GM13976 (cell line): ENCODE measurements around the gene FAM72D.
"Not testable (repeated sequence)": the region's sequence is repeated elsewhere in the genome, so short reads cannot be mapped to it uniquely, and the experiment has no call there.

ENCODE experiments used
- DNase-seq: peaks from one replicate; pipeline ENCODE4 v3.0.0; 2012; ENCODE audit warnings: low spot score
- in situ Hi-C: fragments of 300-500 bp; cut with MboI; formaldehyde crosslinking; loops from one replicate; pipeline ENCODE4 v1.12.0; 2022; ENCODE audit warnings: low sequenced_read_pairs, mixed read lengths, inconsistent platforms; ENCODE audit not compliant: unreplicated experiment

FAM72D gene

GRCh38 chr1:145079737-145080136 is 16.0 kb upstream of the FAM72D start:
- in situ Hi-C loops, DNase-seq: not testable (repeated sequence)

GRCh38 chr1:145080193-145080592 is 15.6 kb upstream of the FAM72D start:
- in situ Hi-C loops, DNase-seq: not testable (repeated sequence)

- DNase-seq, in situ Hi-C loops: not testable (repeated sequence)
These were observed 13.1 kb upstream of the FAM72D start for GRCh38 chr1:145082483-145083255.

GRCh38 chr1:145093517-145094149 is 2.1 kb upstream of the FAM72D start:
- DNase-seq, in situ Hi-C loops: not testable (repeated sequence)

GRCh38 chr1:145094655-145095211 is 1.0 kb upstream of the FAM72D start:
- DNase-seq, in situ Hi-C loops: not testable (repeated sequence)

- in situ Hi-C loops, DNase-seq: not testable (repeated sequence)
These were observed 6.0 kb downstream of the FAM72D start for GRCh38 chr1:145101725-145102124.

GRCh38 chr1:145103294-145103693 is 7.5 kb downstream of the FAM72D start:
- in situ Hi-C loops, DNase-seq: not testable (repeated sequence)

GRCh38 chr1:145111674-145112073 is 15.9 kb downstream of the FAM72D start:
- DNase-seq, in situ Hi-C loops: not testable (repeated sequence)

- in situ Hi-C loops, DNase-seq: not testable (repeated sequence)
These were observed 16.9 kb downstream of the FAM72D start for GRCh38 chr1:145112703-145113102.

- DNase-seq, in situ Hi-C loops: not testable (repeated sequence)
These were observed 18.8 kb downstream of the FAM72D start for GRCh38 chr1:145114560-145115057.

GRCh38 chr1:145115587-145116493 is 20.1 kb downstream of the FAM72D start:
- in situ Hi-C loops, DNase-seq: not testable (repeated sequence)

- DNase-seq, in situ Hi-C loops: not testable (repeated sequence)
These were observed 24.1 kb downstream of the FAM72D start for GRCh38 chr1:145119842-145120241.

- in situ Hi-C loops, DNase-seq: not testable (repeated sequence)
These were observed 26.7 kb downstream of the FAM72D start for GRCh38 chr1:145122344-145123061.

- DNase-seq, in situ Hi-C loops: not testable (repeated sequence)
These were observed 27.3 kb downstream of the FAM72D start for GRCh38 chr1:145123062-145123395.

GRCh38 chr1:145123992-145124641 is 28.3 kb downstream of the FAM72D start:
- in situ Hi-C loops, DNase-seq: not testable (repeated sequence)

- DNase-seq, in situ Hi-C loops: not testable (repeated sequence)
These were observed 29.3 kb downstream of the FAM72D start for GRCh38 chr1:145125112-145125511.

- in situ Hi-C loops, DNase-seq: not testable (repeated sequence)
These were observed 31.4 kb downstream of the FAM72D start for GRCh38 chr1:145127144-145127543.
